IPS-15b (cell line): ENCODE data around the gene BACH2.

Experiments used
- H3K27me3 ChIP-seq: one replicate; pipeline ENCODE4 v1.6.1; 2013; ENCODE audit warnings: low read length; ENCODE audit not compliant: control insufficient read depth, insufficient read depth
- H3K36me3 ChIP-seq: one replicate; pipeline ENCODE4 v1.6.1; 2013; ENCODE audit warnings: low read length; ENCODE audit not compliant: control insufficient read depth, insufficient read depth
- H3K4me1 ChIP-seq: one replicate; pipeline ENCODE4 v1.6.1; 2013; ENCODE audit warnings: mild to moderate bottlenecking, low read length; ENCODE audit not compliant: control insufficient read depth, insufficient read depth
- H3K4me3 ChIP-seq: one replicate; pipeline ENCODE4 v1.5.1; 2013; ENCODE audit warnings: low read depth, low read length
- H3K9ac ChIP-seq: one replicate; pipeline ENCODE4 v1.6.1; 2013; ENCODE audit warnings: low read depth, mild to moderate bottlenecking, low read length
- H3K9me3 ChIP-seq: one replicate; pipeline ENCODE4 v1.6.1; 2013; ENCODE audit warnings: mild to moderate bottlenecking, low read length; ENCODE audit not compliant: control insufficient read depth, insufficient read depth

Gene BACH2

DNA sequence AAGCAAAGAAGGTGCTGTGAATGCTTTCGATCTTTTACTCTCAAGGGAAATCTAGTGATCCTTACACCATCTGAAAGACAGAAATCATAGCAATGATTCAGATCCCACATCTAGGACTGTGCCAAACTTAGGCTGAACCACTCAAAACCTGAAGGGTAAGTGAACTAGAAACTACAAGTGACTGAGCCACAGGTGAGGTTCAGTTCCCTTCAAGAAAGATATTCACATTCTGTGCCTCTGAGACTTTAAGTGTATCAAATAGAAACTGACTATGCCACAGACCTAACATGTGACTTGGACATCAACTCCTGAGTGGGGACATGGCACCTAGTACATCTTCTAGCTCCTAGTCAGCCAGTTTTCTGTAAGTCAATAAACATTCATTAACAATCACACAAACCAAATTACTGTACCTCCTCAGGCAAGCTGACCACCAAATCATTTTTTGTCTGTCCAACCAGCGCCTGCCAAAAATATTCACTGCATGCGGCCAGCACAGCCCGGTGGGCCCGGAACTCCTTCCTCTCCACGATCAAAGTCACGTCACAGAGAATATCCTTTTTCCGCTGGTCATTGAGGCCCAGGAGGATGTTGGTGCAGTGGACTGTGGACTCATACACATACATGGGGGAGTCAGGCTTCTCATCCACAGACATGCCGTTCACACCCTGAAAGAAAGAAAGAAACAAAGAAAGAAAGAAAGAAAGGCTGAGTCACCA is 288.3 kb downstream of the BACH2 start:
- Histone ChIP-seq H3K9me3 (no peaks in the 10 kb centered on the region), H3K4me1 (no peaks in the 10 kb centered on the region), H3K27me3 (no peaks in the 10 kb centered on the region), H3K9ac (no peak overlapping the region), H3K4me3 (no peak overlapping the region), H3K36me3 (no peaks in the 10 kb centered on the region)

DNA sequence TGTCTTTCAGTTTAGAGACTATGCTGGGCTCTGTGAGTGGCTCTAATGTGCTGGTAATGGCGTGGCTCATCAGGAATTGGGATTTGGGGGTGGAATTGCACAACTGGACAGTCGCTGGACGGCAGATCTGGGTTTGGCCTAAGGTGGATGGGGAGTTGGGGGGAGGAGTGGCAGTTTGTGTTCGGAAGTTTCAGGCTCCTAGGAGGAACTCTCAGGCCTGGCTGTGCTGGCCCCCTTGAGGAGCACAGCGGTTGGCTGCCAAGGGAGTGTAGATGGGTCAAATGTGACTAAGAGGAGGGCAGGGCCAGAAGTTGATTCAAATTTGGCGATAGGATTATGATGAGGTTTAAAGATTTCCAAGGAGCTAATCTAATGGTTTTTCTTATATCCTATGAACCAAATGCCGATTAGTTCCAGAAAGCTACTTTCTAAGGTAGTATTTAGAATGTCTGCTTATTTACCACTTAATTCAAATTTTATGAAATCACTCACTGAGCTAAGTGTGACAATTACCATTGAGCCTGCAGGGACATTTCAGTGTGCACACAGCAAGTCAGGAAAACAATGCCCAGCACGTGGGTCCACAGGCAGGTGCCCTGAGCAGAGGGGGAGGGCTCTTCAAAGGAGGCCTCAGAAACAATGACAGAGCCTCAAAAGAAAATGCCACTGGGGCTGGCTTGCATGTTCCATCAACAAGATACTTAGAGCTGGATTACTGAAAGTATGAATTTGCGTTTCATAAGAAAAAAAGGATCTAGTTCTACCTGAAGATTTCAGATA is 291.4 kb downstream of the BACH2 start:
- Histone ChIP-seq H3K9ac (no peak overlapping the region), H3K9me3 (no peaks in the 10 kb centered on the region), H3K27me3 (no peaks in the 10 kb centered on the region), H3K4me3 (no peak overlapping the region), H3K36me3 (no peaks in the 10 kb centered on the region), H3K4me1 (no peaks in the 10 kb centered on the region)

DNA sequence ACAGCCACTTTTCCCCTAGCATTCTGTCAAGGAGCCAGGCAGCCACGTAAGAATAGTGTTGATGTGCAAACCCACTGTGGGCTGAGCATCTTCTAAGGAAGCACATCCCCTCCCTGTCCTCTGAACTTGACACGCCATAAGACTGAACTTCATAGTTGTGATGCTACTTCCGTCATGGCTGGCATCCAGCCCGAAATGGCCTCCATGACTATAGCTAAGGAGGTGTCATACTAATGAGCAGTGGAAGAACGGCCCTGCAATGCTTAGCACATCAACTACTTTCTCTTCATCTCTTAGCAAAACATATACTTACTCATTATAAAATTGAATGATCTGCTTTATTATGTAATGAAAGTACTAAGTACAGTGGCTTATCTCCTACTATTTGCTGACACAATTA is 292.1 kb downstream of the BACH2 start:
- H3K4me3 ChIP-seq = no peak overlapping the region
- H3K9me3 ChIP-seq = no peaks in the 10 kb centered on the region
- no peak overlapping the region for H3K9ac ChIP-seq
- H3K36me3 ChIP-seq = no peaks in the 10 kb centered on the region
- H3K27me3 ChIP-seq = no peaks in the 10 kb centered on the region
- H3K4me1 ChIP-seq = no peaks in the 10 kb centered on the region

DNA sequence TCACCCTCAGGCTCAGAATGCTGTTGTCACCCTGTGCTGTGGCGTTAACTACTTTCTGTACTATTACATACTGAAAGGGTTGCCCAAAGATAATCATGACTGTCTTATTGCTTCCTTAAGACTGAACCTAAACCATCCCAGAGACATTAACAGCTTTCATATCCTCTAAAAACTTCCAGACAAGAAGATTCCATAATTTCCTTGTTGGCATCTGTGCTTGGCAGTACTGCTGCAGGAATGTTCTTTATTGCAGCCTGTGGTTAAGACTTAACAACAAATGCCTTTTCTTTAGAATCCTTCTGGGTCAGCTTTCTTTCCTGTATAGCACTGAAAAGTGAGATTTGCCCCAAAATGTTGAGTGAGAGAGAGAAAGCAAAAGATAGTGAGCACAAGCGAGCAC is 292.7 kb downstream of the BACH2 start:
- no peaks in the 10 kb centered on the region for H3K4me1 ChIP-seq
- no peaks in the 10 kb centered on the region for H3K9me3 ChIP-seq
- no peaks in the 10 kb centered on the region for H3K27me3 ChIP-seq
- H3K4me3 ChIP-seq = no peak overlapping the region
- no peak overlapping the region for H3K9ac ChIP-seq
- H3K36me3 ChIP-seq = no peaks in the 10 kb centered on the region

DNA sequence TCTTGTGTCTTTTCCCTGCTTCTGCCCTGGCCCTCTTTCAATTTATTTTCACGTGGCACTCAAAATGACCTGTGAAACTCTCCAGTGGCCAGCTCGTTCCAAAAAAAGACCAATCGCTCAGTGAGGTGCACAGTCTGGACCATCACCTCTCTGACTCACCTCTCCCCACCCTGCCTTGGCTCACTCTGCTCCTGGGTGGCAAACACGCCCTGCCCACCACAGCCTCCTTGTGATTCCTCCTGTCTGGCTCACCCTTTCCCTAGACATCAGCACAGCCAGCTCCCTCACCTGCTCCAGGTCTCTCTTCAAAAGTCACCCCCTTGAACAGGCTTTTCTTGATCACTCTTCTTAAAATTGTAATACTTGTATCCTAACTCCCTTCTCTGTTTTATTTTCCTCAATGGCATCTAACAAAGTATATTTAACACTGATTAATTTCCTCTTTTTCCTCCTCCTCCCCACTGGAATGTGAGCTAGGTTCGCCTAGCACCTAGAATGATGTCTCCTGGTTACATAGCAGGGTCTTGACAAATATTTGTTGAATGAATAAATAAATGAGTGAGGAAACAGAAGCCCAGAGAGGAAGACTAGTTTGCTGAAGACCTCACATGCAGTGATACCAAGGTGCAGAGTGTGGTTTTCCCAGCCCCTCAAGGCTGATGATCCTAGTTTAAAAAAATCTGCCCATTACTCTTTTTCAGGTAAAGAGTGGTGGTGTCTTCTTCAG is 293.4 kb downstream of the BACH2 start:
- Histone ChIP-seq H3K36me3 (no peaks in the 10 kb centered on the region), H3K9ac (no peak overlapping the region), H3K27me3 (no peaks in the 10 kb centered on the region), H3K4me3 (no peak overlapping the region), H3K9me3 (no peaks in the 10 kb centered on the region), H3K4me1 (no peaks in the 10 kb centered on the region)

DNA sequence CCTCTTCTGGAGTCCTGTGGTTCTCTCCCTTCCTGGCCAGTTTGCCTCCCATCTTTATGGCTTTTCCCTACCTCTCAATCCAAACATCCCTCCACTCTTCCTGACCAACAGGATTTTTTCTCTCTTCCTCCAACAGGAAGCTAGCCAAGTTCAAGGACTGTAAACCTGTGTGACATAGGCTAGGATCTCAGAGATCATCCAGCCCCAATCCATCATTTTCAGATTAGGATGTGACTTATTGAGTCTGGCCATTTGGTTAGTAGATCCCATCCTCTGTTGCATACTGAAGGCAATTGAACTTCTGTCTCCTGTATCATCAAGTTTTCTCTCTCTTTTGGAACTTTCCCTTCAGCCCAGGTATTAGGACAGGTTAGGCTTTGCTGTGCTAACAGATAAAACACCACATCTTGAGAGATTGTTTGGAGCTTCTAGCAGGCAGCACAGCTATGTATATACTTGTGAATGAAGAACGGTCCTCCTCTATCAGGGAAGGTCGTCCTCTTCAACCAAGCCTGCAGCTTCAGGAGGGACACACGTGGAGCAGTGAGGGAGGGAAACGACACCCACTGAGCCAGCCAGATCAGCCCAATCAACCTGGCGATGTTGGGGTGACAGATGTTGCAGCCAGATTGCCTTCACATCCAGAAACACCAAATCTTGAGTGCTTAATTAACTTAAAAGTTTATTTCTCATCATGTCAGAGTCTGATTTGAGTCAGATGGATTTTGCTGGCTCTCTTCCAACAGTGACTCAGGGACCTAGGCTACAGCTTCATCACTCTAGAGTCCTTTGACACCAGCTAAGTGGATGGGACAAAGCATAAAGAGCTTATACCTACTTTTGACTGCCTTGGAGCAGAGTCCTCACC is 295.5 kb downstream of the BACH2 start:
- Histone ChIP-seq H3K9ac (no peak overlapping the region), H3K9me3 (no peaks in the 10 kb centered on the region), H3K27me3 (no peaks in the 10 kb centered on the region), H3K36me3 (no peaks in the 10 kb centered on the region), H3K4me3 (no peak overlapping the region), H3K4me1 (no peaks in the 10 kb centered on the region)

DNA sequence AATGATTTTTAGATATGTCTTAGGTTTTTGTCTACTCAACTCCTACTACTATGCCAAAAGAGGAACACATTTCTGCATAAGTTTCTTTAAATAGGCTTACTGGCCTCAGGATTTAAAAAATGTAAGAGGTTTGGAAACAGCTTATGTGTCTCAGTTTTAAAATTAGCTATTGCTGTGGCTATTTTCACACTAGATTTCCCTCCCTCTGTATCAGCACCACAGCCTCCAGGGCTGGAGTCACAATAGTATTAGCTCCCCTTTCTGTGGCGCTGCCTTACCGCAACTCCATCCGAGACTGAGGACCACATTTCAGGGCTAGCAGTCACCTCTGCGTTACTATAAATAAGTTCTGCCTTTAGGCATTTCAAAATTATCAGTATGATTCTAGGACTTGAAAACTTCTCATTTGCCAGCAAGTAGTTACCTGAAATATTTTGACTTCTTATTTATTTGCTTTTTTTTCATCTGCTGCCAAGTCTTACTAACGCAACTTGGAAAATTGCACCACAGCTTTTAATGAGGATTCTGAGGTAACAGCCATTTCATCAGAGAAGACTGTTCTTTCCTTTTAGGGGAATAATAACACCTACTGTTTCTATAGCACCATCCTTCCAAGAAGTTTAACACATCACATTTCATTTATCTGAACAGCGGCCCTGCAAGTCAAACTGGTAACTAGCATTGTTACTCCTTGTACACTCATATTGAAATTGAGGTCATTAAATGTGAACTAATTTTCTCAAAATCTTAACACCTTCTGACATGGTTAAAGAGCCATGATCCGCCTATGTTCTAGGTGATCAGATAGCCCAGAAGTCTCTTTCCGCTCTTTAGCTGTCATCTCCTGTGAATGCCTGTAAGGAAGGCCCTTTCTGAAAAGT is 296.5 kb downstream of the BACH2 start:
- Histone ChIP-seq H3K9me3 (no peaks in the 10 kb centered on the region), H3K4me1 (no peaks in the 10 kb centered on the region), H3K4me3 (no peak overlapping the region), H3K36me3 (no peaks in the 10 kb centered on the region), H3K27me3 (no peaks in the 10 kb centered on the region), H3K9ac (no peak overlapping the region)

DNA sequence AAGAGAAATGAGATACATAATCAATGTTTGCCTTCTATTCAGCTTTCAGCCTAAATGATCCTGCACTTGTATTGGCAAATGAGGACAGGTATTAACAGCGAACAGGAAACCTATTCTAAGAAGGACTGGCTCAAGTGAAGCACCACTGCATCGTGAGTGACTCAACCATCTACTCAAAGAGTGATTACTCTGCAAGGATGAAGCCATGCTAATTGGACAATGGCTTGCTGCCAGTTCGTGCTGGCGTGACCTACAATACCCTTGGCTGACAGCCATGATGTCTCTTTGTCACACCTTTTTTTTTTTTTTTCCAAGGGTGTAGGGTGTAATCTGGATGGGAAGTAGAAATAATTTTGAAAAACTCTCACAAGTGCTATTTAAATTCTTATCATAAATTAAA is 297.5 kb downstream of the BACH2 start:
- Histone ChIP-seq H3K9me3 (no peaks in the 10 kb centered on the region), H3K4me3 (no peak overlapping the region), H3K36me3 (no peaks in the 10 kb centered on the region), H3K9ac (no peak overlapping the region), H3K27me3 (no peaks in the 10 kb centered on the region), H3K4me1 (no peaks in the 10 kb centered on the region)

DNA sequence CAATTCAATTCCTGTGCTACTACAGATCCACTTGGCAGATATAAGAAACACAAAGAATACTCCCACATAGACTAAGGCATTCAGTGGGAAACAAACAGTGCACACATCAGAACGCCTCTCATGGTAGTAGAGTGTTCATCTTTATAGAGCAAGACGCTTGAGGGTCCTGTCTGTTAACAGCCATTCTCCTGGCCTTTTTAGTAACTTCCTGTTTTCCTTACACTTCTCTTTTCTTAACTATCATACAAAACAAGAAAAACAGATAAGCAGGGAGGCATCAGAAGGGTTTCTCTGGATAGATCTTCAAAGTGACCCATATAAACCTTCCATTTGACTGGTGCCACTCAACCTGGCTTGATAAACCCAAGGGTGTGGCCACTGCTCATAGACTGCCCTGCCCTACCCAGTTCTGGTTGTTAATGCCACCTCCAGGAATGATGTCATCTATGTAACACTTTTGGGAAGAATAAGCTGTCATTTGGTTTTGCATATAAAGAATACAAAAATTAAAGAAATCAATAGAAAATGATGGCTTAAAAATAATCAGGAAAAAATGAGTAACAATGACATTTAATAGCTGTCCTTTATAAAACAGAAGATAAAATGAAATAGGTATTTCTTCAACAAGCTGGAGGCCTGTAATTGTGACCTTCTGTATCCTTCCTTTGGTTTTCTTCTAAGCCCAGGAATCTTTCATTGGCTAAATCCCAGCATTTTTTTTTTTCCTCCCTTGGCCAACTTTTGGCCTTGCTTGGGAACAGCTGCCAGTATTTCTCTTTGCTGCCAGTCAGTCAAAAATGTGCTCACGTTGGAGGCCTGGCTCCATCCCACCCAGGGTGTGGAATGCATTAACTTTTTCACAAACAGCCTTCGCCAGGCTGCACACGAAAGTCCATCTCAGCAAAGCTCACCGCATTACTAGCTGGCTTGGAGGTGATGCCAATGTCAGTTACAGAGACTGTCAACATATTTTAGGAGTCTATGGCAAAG is 298.9 kb downstream of the BACH2 start:
- Histone ChIP-seq H3K4me3 (no peak overlapping the region), H3K9me3 (no peaks in the 10 kb centered on the region), H3K9ac (no peak overlapping the region), H3K4me1 (no peaks in the 10 kb centered on the region), H3K36me3 (no peaks in the 10 kb centered on the region), H3K27me3 (no peaks in the 10 kb centered on the region)

DNA sequence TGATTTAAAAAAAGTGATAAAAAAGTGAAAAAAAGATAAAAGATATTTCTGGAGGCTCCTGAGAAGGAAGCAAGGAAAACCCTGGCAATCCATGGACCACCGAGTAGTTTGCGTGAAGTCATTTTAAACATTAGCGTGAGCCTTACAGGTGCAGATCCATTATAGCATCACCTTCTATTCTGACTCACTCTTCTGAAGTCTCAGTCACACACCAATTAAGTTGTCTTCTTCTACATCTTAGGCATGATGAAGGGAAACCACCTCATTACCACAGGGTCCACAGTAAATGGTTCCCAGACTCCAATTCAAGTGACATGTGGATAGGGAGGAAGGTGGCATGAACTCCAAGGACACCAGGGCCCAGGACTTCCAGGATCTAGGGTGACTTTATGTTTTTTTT is 303.2 kb downstream of the BACH2 start:
- no peaks in the 10 kb centered on the region for H3K9me3 ChIP-seq
- no peak overlapping the region for H3K4me3 ChIP-seq
- H3K36me3 ChIP-seq = no peaks in the 10 kb centered on the region
- H3K27me3 ChIP-seq = no peaks in the 10 kb centered on the region
- no peaks in the 10 kb centered on the region for H3K4me1 ChIP-seq
- H3K9ac ChIP-seq = no peak overlapping the region
